Panc1 (cell line): Measurements from ENCODE around the gene C1orf56. TPM values are rescaled to one million over a fixed set of nuclear protein-coding genes. Genes with fewer than 3 reads are reported as not detected.

ENCODE experiments used
- ATAC-seq: fragments of 200-7000 bp; cut with Tn5 transposase; 2 replicates; pipeline ENCODE4 v1.9.1; 2020; ENCODE audit warnings: mild to moderate bottlenecking, moderate library complexity
- BruUV-seq: library from RNA; stranded (reverse); fragments of 400-500 nt; replicated peaks from 2 replicates; lab custom pipeline; 2021; lab: Mats Ljungman, UMichigan
- CTCF ChIA-PET: fragments of 300-600 bp; sonication (Branson Sonifier 250); formaldehyde crosslinking; loops from one replicate; lab custom pipeline; 2022; ENCODE audit warnings: antibody characterized with exemption; lab: Charles Lee
- POLR2A ChIA-PET: fragments of 300-600 bp; sonication (Branson Sonifier 250); formaldehyde crosslinking; loops from one replicate; lab custom pipeline; 2022; ENCODE audit warnings: antibody characterized with exemption; lab: Charles Lee
- DNase-seq: peaks from one replicate; pipeline ENCODE4 v3.0.0-alpha.2; 2010; ENCODE audit warnings: low read depth, low spot score
- H3K27ac ChIP-seq: 2 replicates; pipeline ENCODE4 v1.5.1; 2011; ENCODE audit warnings: mild to moderate bottlenecking, low read length, inconsistent platforms
- H3K27me3 ChIP-seq: fragments of 200-500 bp; sonication (Bioruptor generic); 2 replicates; pipeline ENCODE4 v1.6.0; 2014; ENCODE audit warnings: low read length, inconsistent platforms; ENCODE audit not compliant: control insufficient read depth, insufficient read depth
- H3K36me3 ChIP-seq: fragments of 200-500 bp; sonication (Bioruptor generic); 2 replicates; pipeline ENCODE4 v1.5.1; 2014; ENCODE audit warnings: inconsistent platforms, mild to moderate bottlenecking, low read length, moderate library complexity; ENCODE audit not compliant: control insufficient read depth, insufficient read depth
- H3K4me1 ChIP-seq: 2 replicates; pipeline ENCODE4 v1.5.1; 2011; ENCODE audit warnings: inconsistent platforms, mild to moderate bottlenecking, low read length, moderate library complexity; ENCODE audit not compliant: control insufficient read depth, insufficient read depth
- H3K4me3 ChIP-seq, 2 experiments: 2 replicates each; pipeline ENCODE4 v1.5.1; 2011 to 2012; ENCODE audit warnings: low read depth in 2 of 2, low read length in 2 of 2, mild to moderate bottlenecking in 2 of 2, inconsistent platforms in 1 of 2, moderate library complexity in 1 of 2
- H3K9me3 ChIP-seq: fragments of 200-500 bp; sonication (Bioruptor generic); 2 replicates; pipeline ENCODE4 v1.5.1; 2014; ENCODE audit warnings: low read depth, mild to moderate bottlenecking, inconsistent platforms, low read length, moderate library complexity; ENCODE audit not compliant: control insufficient read depth, insufficient read depth
- POLR2AphosphoS5 ChIP-seq: IDR thresholded peaks from 2 replicates; pipeline ENCODE4 v1.6.1; 2012; ENCODE audit warnings: mild to moderate bottlenecking, low read depth, low read length, moderate library complexity
- SIN3A ChIP-seq: IDR thresholded peaks from 2 replicates; pipeline ENCODE4 v1.6.1; 2012; ENCODE audit warnings: low read depth, mild to moderate bottlenecking, low read length, moderate library complexity, borderline replicate concordance; ENCODE audit not compliant: insufficient read depth
- TCF7L2 ChIP-seq: IDR thresholded peaks from 2 replicates; pipeline ENCODE4 v1.6.1; 2011; ENCODE audit warnings: mild to moderate bottlenecking, low read depth, low read length, inconsistent platforms
- in situ Hi-C: cut with HindIII; loops from 2 replicates; pipeline ENCODE4 v1.10.0; 2016; ENCODE audit warnings: low sequenced_read_pairs, low pct_unique_long_range_greater_than_20kb
- intact Hi-C: fragments of 100-400 bp; cut with micrococcal nuclease; formaldehyde crosslinking; loops from one replicate; pipeline ENCODE4 v1.10.0; 2022; ENCODE audit not compliant: unreplicated experiment
- total RNA-seq: library from RNA; stranded (reverse); gene quantifications from one replicate; pipeline ENCODE4 v1.2.1, GENCODE V29; 2021; ENCODE audit not compliant: unreplicated experiment
- TF ChIP-seq, protein P1 (sequence below): fragments of 450-650 bp; IDR thresholded peaks from 2 replicates; pipeline ENCODE4 v1.5.1; 2017; ENCODE audit warnings: mild to moderate bottlenecking
- TF ChIP-seq, protein P2 (sequence below), 2 experiments: IDR thresholded peaks; 2 replicates each; pipeline ENCODE4 v1.6.1; 2011 to 2012; ENCODE audit warnings: low read depth in 2 of 2, control low read depth in 1 of 2, low read length in 1 of 2, mild to moderate bottlenecking in 1 of 2, moderate library complexity in 1 of 2; ENCODE audit not compliant: insufficient read depth in 1 of 2

Gene C1orf56
- total RNA-seq, 1 experiment from 2014 or later = 2.7 TPM

DNA sequence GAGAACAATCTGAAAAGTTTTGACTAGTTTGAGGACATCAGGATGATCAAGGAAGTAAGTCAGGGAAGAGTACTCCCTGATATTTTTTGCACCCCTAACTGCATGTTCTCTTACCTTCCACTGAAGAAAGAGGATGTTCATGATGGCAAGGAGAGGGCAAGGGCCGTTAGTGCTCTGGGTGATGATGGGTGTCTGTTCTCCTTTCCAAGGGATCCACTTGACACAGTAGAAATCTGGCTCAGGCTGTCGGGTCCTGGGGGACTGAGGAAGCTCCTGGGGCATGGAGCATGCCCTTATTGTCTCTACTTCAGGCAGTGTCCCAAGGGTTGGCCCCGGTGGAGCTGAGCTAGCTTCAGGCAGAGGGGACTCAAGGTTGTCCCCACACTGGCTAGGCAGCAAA is 45.5 kb upstream of the C1orf56 start:
- no peaks in the 10 kb centered on the region for H3K36me3 ChIP-seq
- TF ChIP-seq TCF7L2 (no peak), SIN3A (no peak), POLR2AphosphoS5 (no peak)
- TF ChIP-seq, protein P1, sequence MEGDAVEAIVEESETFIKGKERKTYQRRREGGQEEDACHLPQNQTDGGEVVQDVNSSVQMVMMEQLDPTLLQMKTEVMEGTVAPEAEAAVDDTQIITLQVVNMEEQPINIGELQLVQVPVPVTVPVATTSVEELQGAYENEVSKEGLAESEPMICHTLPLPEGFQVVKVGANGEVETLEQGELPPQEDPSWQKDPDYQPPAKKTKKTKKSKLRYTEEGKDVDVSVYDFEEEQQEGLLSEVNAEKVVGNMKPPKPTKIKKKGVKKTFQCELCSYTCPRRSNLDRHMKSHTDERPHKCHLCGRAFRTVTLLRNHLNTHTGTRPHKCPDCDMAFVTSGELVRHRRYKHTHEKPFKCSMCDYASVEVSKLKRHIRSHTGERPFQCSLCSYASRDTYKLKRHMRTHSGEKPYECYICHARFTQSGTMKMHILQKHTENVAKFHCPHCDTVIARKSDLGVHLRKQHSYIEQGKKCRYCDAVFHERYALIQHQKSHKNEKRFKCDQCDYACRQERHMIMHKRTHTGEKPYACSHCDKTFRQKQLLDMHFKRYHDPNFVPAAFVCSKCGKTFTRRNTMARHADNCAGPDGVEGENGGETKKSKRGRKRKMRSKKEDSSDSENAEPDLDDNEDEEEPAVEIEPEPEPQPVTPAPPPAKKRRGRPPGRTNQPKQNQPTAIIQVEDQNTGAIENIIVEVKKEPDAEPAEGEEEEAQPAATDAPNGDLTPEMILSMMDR = no peak
- TF ChIP-seq, protein P2, sequence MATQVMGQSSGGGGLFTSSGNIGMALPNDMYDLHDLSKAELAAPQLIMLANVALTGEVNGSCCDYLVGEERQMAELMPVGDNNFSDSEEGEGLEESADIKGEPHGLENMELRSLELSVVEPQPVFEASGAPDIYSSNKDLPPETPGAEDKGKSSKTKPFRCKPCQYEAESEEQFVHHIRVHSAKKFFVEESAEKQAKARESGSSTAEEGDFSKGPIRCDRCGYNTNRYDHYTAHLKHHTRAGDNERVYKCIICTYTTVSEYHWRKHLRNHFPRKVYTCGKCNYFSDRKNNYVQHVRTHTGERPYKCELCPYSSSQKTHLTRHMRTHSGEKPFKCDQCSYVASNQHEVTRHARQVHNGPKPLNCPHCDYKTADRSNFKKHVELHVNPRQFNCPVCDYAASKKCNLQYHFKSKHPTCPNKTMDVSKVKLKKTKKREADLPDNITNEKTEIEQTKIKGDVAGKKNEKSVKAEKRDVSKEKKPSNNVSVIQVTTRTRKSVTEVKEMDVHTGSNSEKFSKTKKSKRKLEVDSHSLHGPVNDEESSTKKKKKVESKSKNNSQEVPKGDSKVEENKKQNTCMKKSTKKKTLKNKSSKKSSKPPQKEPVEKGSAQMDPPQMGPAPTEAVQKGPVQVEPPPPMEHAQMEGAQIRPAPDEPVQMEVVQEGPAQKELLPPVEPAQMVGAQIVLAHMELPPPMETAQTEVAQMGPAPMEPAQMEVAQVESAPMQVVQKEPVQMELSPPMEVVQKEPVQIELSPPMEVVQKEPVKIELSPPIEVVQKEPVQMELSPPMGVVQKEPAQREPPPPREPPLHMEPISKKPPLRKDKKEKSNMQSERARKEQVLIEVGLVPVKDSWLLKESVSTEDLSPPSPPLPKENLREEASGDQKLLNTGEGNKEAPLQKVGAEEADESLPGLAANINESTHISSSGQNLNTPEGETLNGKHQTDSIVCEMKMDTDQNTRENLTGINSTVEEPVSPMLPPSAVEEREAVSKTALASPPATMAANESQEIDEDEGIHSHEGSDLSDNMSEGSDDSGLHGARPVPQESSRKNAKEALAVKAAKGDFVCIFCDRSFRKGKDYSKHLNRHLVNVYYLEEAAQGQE (IDR thresholded peaks at IDR 0.05; ENCODE audit: insufficient read depth in 1 of 2, low read depth in 2 of 2, low read length in 1 of 2) = no peak
- ChIA-PET CTCF (no interaction called here), POLR2A (no interaction called here)
- no peak overlapping the region for H3K4me3 ChIP-seq
- intact Hi-C loops (no loop called here), in situ Hi-C loops (no loop called here)
- DNase-seq = no peak
- H3K4me1 ChIP-seq = no peaks in the 10 kb centered on the region
- no peaks in the 10 kb centered on the region for H3K9me3 ChIP-seq
- no TSS peak for BruUV-seq
- no peak overlapping the region for H3K27ac ChIP-seq
- no peak for ATAC-seq
- no peaks in the 10 kb centered on the region for H3K27me3 ChIP-seq

DNA sequence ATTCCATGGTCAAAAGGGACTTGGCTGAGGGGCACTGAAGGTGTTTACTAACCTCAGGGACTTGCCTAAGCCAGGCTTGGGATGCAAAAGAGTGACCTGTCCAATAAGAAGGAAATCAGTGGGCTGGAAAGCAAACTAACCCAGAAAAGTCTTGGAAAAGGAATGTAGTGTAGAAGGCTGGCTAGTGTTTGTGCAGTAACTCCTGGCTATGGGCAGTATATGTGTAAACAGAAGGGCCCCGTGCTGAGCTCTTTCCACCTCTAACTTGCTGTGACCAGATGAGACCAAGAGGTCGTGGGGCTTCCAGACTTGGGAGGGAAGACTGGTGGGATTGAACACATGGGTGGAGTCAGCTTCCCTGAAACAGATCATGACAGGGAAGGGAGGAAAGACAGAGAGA is 44.9 kb upstream of the C1orf56 start:
- no TSS peak for BruUV-seq
- CTCF ChIA-PET = no interaction called here
- intact Hi-C loops = no loop called here
- Histone ChIP-seq H3K27me3 (no peaks in the 10 kb centered on the region), H3K27ac (no peak overlapping the region), H3K4me3 (no peak overlapping the region), H3K4me1 (no peaks in the 10 kb centered on the region), H3K36me3 (no peaks in the 10 kb centered on the region), H3K9me3 (no peaks in the 10 kb centered on the region)
- in situ Hi-C loops = no loop called here
- DNase-seq (no peak), ATAC-seq (no peak)
- TF ChIP-seq TCF7L2 (no peak), POLR2AphosphoS5 (no peak)
- TF ChIP-seq, protein P1 = no peak
- POLR2A ChIA-PET = no interaction called here
